HepG2 (cell line): ENCODE measurements around the gene PFN1. TPM values are rescaled to one million over a fixed set of nuclear protein-coding genes. Genes with fewer than 3 reads are reported as not detected.

Experiments used
- BRD4 ChIP-seq: sonication (generic); formaldehyde crosslinking; IDR thresholded peaks from 2 replicates; pipeline ENCODE4 v1.4.0; 2020; ENCODE audit warnings: missing genetic modification reagents
- CENPBD1 ChIP-seq: sonication (generic); formaldehyde crosslinking; IDR thresholded peaks from 2 replicates; pipeline ENCODE4 v1.8.0; 2022; ENCODE audit warnings: missing genetic modification reagents, low read depth, mild to moderate bottlenecking, borderline replicate concordance
- ZBTB14 ChIP-seq: sonication (generic); formaldehyde crosslinking; IDR thresholded peaks from 2 replicates; pipeline ENCODE4 v1.4.0; 2020; ENCODE audit warnings: missing genetic modification reagents
- ZNF343 ChIP-seq: sonication (generic); formaldehyde crosslinking; IDR thresholded peaks from 2 replicates; pipeline ENCODE4 v1.4.0; 2020; ENCODE audit warnings: mild to moderate bottlenecking, missing genetic modification reagents
- ZNF512 ChIP-seq: sonication (generic); formaldehyde crosslinking; IDR thresholded peaks from 2 replicates; pipeline ENCODE4 v1.4.0; 2020; ENCODE audit warnings: mild to moderate bottlenecking, missing genetic modification reagents
- ZNF746 ChIP-seq: sonication (generic); formaldehyde crosslinking; IDR thresholded peaks from 2 replicates; pipeline ENCODE4 v1.8.0; 2022; ENCODE audit warnings: mild to moderate bottlenecking, missing genetic modification reagents
- polyA plus RNA-seq, 8 experiments: library from polyadenylated mRNA; depleted of rRNA in 3 of 8; stranded (reverse) in 7 of 8; unstranded in 1 of 8; fragments of >200 nt; fragmentation: Illumina TruSeq in 4 of 8; extraction: Trizol in 4 of 8; gene quantifications; 2 replicates each; pipeline versions ENCODE4 v1.2.1 to v1.2.3, GENCODE V29; 2011 to 2016; ENCODE audit warnings: low read depth in 4 of 8, missing spikeins in 1 of 8, mixed read lengths in 1 of 8; ENCODE audit not compliant: insufficient read depth in 1 of 8
- total RNA-seq, 5 experiments: library from RNA; depleted of rRNA; stranded (reverse); fragments of >200 nt; fragmentation: Illumina TruSeq; extraction: Trizol; gene quantifications; 2 replicates each; pipeline ENCODE4 v1.2.3, GENCODE V29; 2016; ENCODE audit warnings: low read depth in 1 of 5
- TF ChIP-seq, protein P1 (sequence below): sonication (generic); formaldehyde crosslinking; IDR thresholded peaks from 2 replicates; pipeline ENCODE4 v1.4.0; 2020; ENCODE audit warnings: missing genetic modification reagents, borderline replicate concordance

The PFN1 gene
- total and polyA plus RNA-seq, 2 of the 13 experiments (the other 11 are each of a cell fraction or from before 2014, with no cell fraction given): 494 to 613 TPM

DNA sequence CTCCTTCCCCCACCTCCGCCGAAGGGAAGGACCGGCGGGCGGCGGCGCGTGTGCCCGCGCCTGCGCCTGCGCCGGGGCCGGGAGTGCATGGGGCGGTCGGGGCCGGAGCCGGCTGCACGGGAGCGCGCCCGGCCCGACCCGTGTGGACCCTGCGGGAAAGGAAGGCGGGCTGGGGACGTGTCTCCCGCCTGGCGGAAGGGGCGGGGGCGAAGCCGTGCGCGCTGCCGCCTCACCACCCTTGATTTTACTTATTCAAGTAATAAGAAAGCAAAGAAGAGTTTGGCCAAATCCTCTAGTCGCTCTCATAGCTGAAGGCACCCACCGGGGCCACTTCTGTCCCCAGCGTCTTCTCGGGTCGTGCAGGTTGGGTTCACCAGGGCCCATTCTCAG is 596 bp upstream of the PFN1 start (continued):
- TF ChIP-seq CENPBD1 (CRISPR knock-in tag) (no peak), BRD4 (peak; percentile 20; the same call in 1 of the 2 replicates), ZNF343 (CRISPR knock-in tag) (no peak), ZNF746 (no peak), ZNF512 (CRISPR knock-in tag) (no peak), ZBTB14 (CRISPR knock-in tag) (peak; percentile 93)
- TF ChIP-seq, protein P1, sequence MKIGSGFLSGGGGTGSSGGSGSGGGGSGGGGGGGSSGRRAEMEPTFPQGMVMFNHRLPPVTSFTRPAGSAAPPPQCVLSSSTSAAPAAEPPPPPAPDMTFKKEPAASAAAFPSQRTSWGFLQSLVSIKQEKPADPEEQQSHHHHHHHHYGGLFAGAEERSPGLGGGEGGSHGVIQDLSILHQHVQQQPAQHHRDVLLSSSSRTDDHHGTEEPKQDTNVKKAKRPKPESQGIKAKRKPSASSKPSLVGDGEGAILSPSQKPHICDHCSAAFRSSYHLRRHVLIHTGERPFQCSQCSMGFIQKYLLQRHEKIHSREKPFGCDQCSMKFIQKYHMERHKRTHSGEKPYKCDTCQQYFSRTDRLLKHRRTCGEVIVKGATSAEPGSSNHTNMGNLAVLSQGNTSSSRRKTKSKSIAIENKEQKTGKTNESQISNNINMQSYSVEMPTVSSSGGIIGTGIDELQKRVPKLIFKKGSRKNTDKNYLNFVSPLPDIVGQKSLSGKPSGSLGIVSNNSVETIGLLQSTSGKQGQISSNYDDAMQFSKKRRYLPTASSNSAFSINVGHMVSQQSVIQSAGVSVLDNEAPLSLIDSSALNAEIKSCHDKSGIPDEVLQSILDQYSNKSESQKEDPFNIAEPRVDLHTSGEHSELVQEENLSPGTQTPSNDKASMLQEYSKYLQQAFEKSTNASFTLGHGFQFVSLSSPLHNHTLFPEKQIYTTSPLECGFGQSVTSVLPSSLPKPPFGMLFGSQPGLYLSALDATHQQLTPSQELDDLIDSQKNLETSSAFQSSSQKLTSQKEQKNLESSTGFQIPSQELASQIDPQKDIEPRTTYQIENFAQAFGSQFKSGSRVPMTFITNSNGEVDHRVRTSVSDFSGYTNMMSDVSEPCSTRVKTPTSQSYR: no peak
